Panc1 (cell line): ENCODE measurements around the gene GSG1L. TPM values are rescaled to one million over a fixed set of nuclear protein-coding genes. Genes with fewer than 3 reads are reported as not detected.

Experiments used
- ATAC-seq: fragments of 200-7000 bp; cut with Tn5 transposase; 2 replicates; pipeline ENCODE4 v1.9.1; 2020; ENCODE audit warnings: mild to moderate bottlenecking, moderate library complexity
- BruUV-seq: library from RNA; stranded (reverse); fragments of 400-500 nt; replicated peaks from 2 replicates; lab custom pipeline; 2021; lab: Mats Ljungman, UMichigan
- CTCF ChIA-PET: fragments of 300-600 bp; sonication (Branson Sonifier 250); formaldehyde crosslinking; loops from one replicate; lab custom pipeline; 2022; ENCODE audit warnings: antibody characterized with exemption; lab: Charles Lee
- POLR2A ChIA-PET: fragments of 300-600 bp; sonication (Branson Sonifier 250); formaldehyde crosslinking; loops from one replicate; lab custom pipeline; 2022; ENCODE audit warnings: antibody characterized with exemption; lab: Charles Lee
- DNase-seq: peaks from one replicate; pipeline ENCODE4 v3.0.0-alpha.2; 2010; ENCODE audit warnings: low read depth, low spot score
- H3K27ac ChIP-seq: 2 replicates; pipeline ENCODE4 v1.5.1; 2011; ENCODE audit warnings: mild to moderate bottlenecking, low read length, inconsistent platforms
- H3K27me3 ChIP-seq: fragments of 200-500 bp; sonication (Bioruptor generic); 2 replicates; pipeline ENCODE4 v1.6.0; 2014; ENCODE audit warnings: low read length, inconsistent platforms; ENCODE audit not compliant: control insufficient read depth, insufficient read depth
- H3K36me3 ChIP-seq: fragments of 200-500 bp; sonication (Bioruptor generic); 2 replicates; pipeline ENCODE4 v1.5.1; 2014; ENCODE audit warnings: inconsistent platforms, mild to moderate bottlenecking, low read length, moderate library complexity; ENCODE audit not compliant: control insufficient read depth, insufficient read depth
- H3K4me1 ChIP-seq: 2 replicates; pipeline ENCODE4 v1.5.1; 2011; ENCODE audit warnings: inconsistent platforms, mild to moderate bottlenecking, low read length, moderate library complexity; ENCODE audit not compliant: control insufficient read depth, insufficient read depth
- H3K4me3 ChIP-seq, 2 experiments: 2 replicates each; pipeline ENCODE4 v1.5.1; 2011 to 2012; ENCODE audit warnings: low read depth in 2 of 2, low read length in 2 of 2, mild to moderate bottlenecking in 2 of 2, inconsistent platforms in 1 of 2, moderate library complexity in 1 of 2
- H3K9me3 ChIP-seq: fragments of 200-500 bp; sonication (Bioruptor generic); 2 replicates; pipeline ENCODE4 v1.5.1; 2014; ENCODE audit warnings: low read depth, mild to moderate bottlenecking, inconsistent platforms, low read length, moderate library complexity; ENCODE audit not compliant: control insufficient read depth, insufficient read depth
- POLR2AphosphoS5 ChIP-seq: IDR thresholded peaks from 2 replicates; pipeline ENCODE4 v1.6.1; 2012; ENCODE audit warnings: mild to moderate bottlenecking, low read depth, low read length, moderate library complexity
- SIN3A ChIP-seq: IDR thresholded peaks from 2 replicates; pipeline ENCODE4 v1.6.1; 2012; ENCODE audit warnings: low read depth, mild to moderate bottlenecking, low read length, moderate library complexity, borderline replicate concordance; ENCODE audit not compliant: insufficient read depth
- TCF7L2 ChIP-seq: IDR thresholded peaks from 2 replicates; pipeline ENCODE4 v1.6.1; 2011; ENCODE audit warnings: mild to moderate bottlenecking, low read depth, low read length, inconsistent platforms
- in situ Hi-C: cut with HindIII; loops from 2 replicates; pipeline ENCODE4 v1.10.0; 2016; ENCODE audit warnings: low sequenced_read_pairs, low pct_unique_long_range_greater_than_20kb
- intact Hi-C: fragments of 100-400 bp; cut with micrococcal nuclease; formaldehyde crosslinking; loops from one replicate; pipeline ENCODE4 v1.10.0; 2022; ENCODE audit not compliant: unreplicated experiment
- total RNA-seq: library from RNA; stranded (reverse); gene quantifications from one replicate; pipeline ENCODE4 v1.2.1, GENCODE V29; 2021; ENCODE audit not compliant: unreplicated experiment
- TF ChIP-seq, protein P1 (sequence below): fragments of 450-650 bp; IDR thresholded peaks from 2 replicates; pipeline ENCODE4 v1.5.1; 2017; ENCODE audit warnings: mild to moderate bottlenecking
- TF ChIP-seq, protein P2 (sequence below), 2 experiments: IDR thresholded peaks; 2 replicates each; pipeline ENCODE4 v1.6.1; 2011 to 2012; ENCODE audit warnings: low read depth in 2 of 2, control low read depth in 1 of 2, low read length in 1 of 2, mild to moderate bottlenecking in 1 of 2, moderate library complexity in 1 of 2; ENCODE audit not compliant: insufficient read depth in 1 of 2

The GSG1L gene
- total RNA-seq, 1 experiment from 2014 or later: 0.08 TPM

DNA sequence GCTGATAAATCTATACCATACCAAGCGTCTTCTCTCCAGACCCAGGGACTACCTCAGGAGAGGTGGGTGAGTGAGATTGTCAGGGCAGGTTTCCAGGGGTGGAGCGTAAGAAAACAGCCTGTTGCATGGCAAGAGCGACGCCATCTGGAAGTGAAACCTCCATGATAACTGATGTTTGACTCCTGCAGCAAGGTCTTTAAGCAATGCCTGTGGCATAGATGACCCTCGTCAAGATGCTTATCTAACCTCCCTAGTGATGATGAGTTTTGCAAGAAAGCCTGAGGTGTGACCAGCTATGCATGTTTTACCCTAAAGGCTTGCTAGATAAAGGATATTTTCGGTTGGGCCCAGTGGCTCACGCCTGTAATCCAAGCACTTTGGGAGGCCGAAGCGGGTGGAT, 71.6 kb downstream of the GSG1L start:
- Histone ChIP-seq H3K27ac (no peak overlapping the region), H3K27me3 (no peaks in the 10 kb centered on the region), H3K36me3 (no peaks in the 10 kb centered on the region), H3K4me1 (no peaks in the 10 kb centered on the region), H3K4me3 (no peak overlapping the region), H3K9me3 (no peaks in the 10 kb centered on the region)
- intact Hi-C loops (no loop called here), in situ Hi-C loops (no loop called here)
- ATAC-seq (no peak), DNase-seq (no peak)
- POLR2A ChIA-PET: no interaction called here
- BruUV-seq: no TSS peak
- CTCF ChIA-PET: interaction anchor here (1.2 kb wide), 1 partner anchor 79 kb away, joined by 3 read pairs; no protein-coding TSS in a partner anchor
- TF ChIP-seq POLR2AphosphoS5 (no peak), TCF7L2 (no peak), SIN3A (no peak)
- TF ChIP-seq, protein P1, sequence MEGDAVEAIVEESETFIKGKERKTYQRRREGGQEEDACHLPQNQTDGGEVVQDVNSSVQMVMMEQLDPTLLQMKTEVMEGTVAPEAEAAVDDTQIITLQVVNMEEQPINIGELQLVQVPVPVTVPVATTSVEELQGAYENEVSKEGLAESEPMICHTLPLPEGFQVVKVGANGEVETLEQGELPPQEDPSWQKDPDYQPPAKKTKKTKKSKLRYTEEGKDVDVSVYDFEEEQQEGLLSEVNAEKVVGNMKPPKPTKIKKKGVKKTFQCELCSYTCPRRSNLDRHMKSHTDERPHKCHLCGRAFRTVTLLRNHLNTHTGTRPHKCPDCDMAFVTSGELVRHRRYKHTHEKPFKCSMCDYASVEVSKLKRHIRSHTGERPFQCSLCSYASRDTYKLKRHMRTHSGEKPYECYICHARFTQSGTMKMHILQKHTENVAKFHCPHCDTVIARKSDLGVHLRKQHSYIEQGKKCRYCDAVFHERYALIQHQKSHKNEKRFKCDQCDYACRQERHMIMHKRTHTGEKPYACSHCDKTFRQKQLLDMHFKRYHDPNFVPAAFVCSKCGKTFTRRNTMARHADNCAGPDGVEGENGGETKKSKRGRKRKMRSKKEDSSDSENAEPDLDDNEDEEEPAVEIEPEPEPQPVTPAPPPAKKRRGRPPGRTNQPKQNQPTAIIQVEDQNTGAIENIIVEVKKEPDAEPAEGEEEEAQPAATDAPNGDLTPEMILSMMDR: no peak
- TF ChIP-seq, protein P2, sequence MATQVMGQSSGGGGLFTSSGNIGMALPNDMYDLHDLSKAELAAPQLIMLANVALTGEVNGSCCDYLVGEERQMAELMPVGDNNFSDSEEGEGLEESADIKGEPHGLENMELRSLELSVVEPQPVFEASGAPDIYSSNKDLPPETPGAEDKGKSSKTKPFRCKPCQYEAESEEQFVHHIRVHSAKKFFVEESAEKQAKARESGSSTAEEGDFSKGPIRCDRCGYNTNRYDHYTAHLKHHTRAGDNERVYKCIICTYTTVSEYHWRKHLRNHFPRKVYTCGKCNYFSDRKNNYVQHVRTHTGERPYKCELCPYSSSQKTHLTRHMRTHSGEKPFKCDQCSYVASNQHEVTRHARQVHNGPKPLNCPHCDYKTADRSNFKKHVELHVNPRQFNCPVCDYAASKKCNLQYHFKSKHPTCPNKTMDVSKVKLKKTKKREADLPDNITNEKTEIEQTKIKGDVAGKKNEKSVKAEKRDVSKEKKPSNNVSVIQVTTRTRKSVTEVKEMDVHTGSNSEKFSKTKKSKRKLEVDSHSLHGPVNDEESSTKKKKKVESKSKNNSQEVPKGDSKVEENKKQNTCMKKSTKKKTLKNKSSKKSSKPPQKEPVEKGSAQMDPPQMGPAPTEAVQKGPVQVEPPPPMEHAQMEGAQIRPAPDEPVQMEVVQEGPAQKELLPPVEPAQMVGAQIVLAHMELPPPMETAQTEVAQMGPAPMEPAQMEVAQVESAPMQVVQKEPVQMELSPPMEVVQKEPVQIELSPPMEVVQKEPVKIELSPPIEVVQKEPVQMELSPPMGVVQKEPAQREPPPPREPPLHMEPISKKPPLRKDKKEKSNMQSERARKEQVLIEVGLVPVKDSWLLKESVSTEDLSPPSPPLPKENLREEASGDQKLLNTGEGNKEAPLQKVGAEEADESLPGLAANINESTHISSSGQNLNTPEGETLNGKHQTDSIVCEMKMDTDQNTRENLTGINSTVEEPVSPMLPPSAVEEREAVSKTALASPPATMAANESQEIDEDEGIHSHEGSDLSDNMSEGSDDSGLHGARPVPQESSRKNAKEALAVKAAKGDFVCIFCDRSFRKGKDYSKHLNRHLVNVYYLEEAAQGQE (IDR thresholded peaks at IDR 0.05; ENCODE audit: insufficient read depth in 1 of 2, low read depth in 2 of 2, low read length in 1 of 2): no peak

DNA sequence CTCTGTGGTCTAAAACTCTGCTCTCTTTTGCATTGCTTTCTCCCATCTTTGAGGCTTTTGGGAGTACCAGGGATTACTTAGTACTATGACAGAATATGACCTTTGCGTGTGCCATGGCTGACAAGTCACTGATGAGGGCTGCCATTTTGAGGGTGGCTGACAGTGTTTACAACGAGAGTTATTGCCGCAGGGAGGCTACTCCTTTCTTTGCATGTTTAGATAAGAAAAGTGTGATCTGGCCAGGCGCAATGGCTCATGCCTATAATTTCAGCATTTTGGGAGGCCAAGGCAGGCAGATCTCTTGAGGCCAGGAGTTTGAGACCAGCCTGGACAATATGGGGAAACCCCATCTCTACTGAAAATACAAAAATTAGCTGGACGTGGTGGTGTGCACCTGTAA, 77.5 kb downstream of the GSG1L start:
- ATAC-seq: no peak
- in situ Hi-C loops: no loop called here

More for the DNA sequence above, 77.5 kb downstream of the GSG1L start:
- H3K9me3 ChIP-seq: no peaks in the 10 kb centered on the region
- CTCF ChIA-PET: interaction anchor here (0.6 kb wide), 1 partner anchor 262 kb away, joined by 5 read pairs; no protein-coding TSS in a partner anchor
- no peaks in the 10 kb centered on the region for H3K36me3 ChIP-seq
- no peak overlapping the region for H3K27ac ChIP-seq
- TF ChIP-seq, protein P1: no peak
- TF ChIP-seq POLR2AphosphoS5 (no peak), TCF7L2 (no peak), SIN3A (no peak)
- TF ChIP-seq, protein P2 (IDR thresholded peaks at IDR 0.05; ENCODE audit: insufficient read depth in 1 of 2, low read depth in 2 of 2, low read length in 1 of 2): no peak
- no peak for DNase-seq
- no peaks in the 10 kb centered on the region for H3K27me3 ChIP-seq
- no peaks in the 10 kb centered on the region for H3K4me1 ChIP-seq
- intact Hi-C loops: no loop called here
- POLR2A ChIA-PET: no interaction called here
- BruUV-seq: no TSS peak
- H3K4me3 ChIP-seq: no peak overlapping the region
